Left colon (tissue), 2 donors: ENCODE results near the gene RFTN1. TPM values are rescaled to one million over a fixed set of nuclear protein-coding genes. Genes with fewer than 3 reads are reported as not detected.
A peak's percentile ranks its signal among the peaks of the same experiment; 100 is the strongest.
"Not testable (repeated sequence)": the region's sequence is repeated elsewhere in the genome, so short reads cannot be mapped to it uniquely, and the experiment has no call there.

ENCODE experiments used
- ATAC-seq: fragments of 200-7000 bp; cut with Tn5 transposase; one replicate; pipeline ENCODE4 v1.9.1; 2020; ENCODE audit warnings: mild to moderate bottlenecking, moderate library complexity
- DNase-seq, 2 donors: peaks; one replicate each; pipeline ENCODE4 v3.0.0-alpha.2; 2020
- intact Hi-C, 2 donors: fragments of 100-400 bp; cut with DNase I in 1 of 2; cut with micrococcal nuclease in 1 of 2; formaldehyde crosslinking; loops; one replicate each; pipeline versions ENCODE4 v1.11.2 to v1.14.0; 2022; cut with DNase I, micrococcal nuclease
- total RNA-seq, 2 donors: library from RNA; stranded (reverse); fragmentation: NEBNext Ultra II Directional; extraction: Animal tissue kit (Norgen Biotek cat#: 25700); gene quantifications; one replicate each; pipeline ENCODE4 v1.2.1, GENCODE V29; 2021
- donor health status: DM: no; HTN: no; CAD: no.
- donor health status: DM: yes; HTN: yes; CAD: no.

RFTN1 gene
- total RNA-seq, 2 donors from 2014 or later, result 5.3 to 10.0 TPM

GRCh38 chr3:16330351-16330750 is 183.1 kb downstream of the RFTN1 start:
- no peak for ATAC-seq
- intact Hi-C loops, result no loop called here
- DNase-seq, result no peak

GRCh38 chr3:16329826-16330129 is 183.7 kb downstream of the RFTN1 start:
- intact Hi-C loops, result no loop called here
- ATAC-seq (no peak), DNase-seq (no peak)

- ATAC-seq (no peak), DNase-seq (no peak)
- intact Hi-C loops, result no loop called here
Observed at GRCh38 chr3:16329036-16329825, 184.3 kb downstream of the RFTN1 start.

- intact Hi-C loops, result no loop called here
- ATAC-seq (no peak), DNase-seq (no peak)
Observed at GRCh38 chr3:16328124-16328523, 185.4 kb downstream of the RFTN1 start.

- no peak for ATAC-seq
- intact Hi-C loops, result no loop called here
- DNase-seq, result no peak
Observed at GRCh38 chr3:16326724-16327349, 186.7 kb downstream of the RFTN1 start.

- intact Hi-C loops, result no loop called here
- ATAC-seq, result no peak
- no peak for DNase-seq
Observed at GRCh38 chr3:16325850-16326249, 187.6 kb downstream of the RFTN1 start.

- intact Hi-C loops, result no loop called here
- DNase-seq, result no peak
- ATAC-seq, result no peak
Observed at GRCh38 chr3:16323737-16324136, 189.8 kb downstream of the RFTN1 start.

GRCh38 chr3:16322189-16322588 is 191.3 kb downstream of the RFTN1 start:
- intact Hi-C loops, result no loop called here
- DNase-seq (no peak), ATAC-seq (no peak)

GRCh38 chr3:16320711-16321110 is 192.8 kb downstream of the RFTN1 start:
- DNase-seq, result no peak
- ATAC-seq, result no peak
- intact Hi-C loops, result no loop called here

GRCh38 chr3:16319723-16320122 is 193.8 kb downstream of the RFTN1 start:
- intact Hi-C loops, result no loop called here
- no peak for ATAC-seq

GRCh38 chr3:16319307-16319706 is 194.2 kb downstream of the RFTN1 start:
- ATAC-seq (no peak), DNase-seq (peak in 1 of 2 donors; percentile 51)
- intact Hi-C loops, result no loop called here

More at GRCh38 chr3:16319723-16320122, 193.8 kb downstream of the RFTN1 start:
- no peak for DNase-seq

GRCh38 chr3:16318176-16318575 is 195.3 kb downstream of the RFTN1 start:
- no peak for ATAC-seq
- intact Hi-C loops, result no loop called here
- no peak for DNase-seq

- ATAC-seq (no peak), DNase-seq (no peak)
Observed at GRCh38 chr3:16317561-16317945, 195.9 kb downstream of the RFTN1 start.

GRCh38 chr3:16316847-16317560 is 196.5 kb downstream of the RFTN1 start:
- ATAC-seq (no peak), DNase-seq (no peak)
- intact Hi-C loops, result no loop called here

More at GRCh38 chr3:16317561-16317945, 195.9 kb downstream of the RFTN1 start:
- intact Hi-C loops, result no loop called here

- DNase-seq, result no peak
- intact Hi-C loops, result no loop called here
- no peak for ATAC-seq
Observed at GRCh38 chr3:16316396-16316795, 197.1 kb downstream of the RFTN1 start.

- DNase-seq, result no peak
- ATAC-seq, result no peak
- intact Hi-C loops, result no loop called here
Observed at GRCh38 chr3:16315623-16316022, 197.9 kb downstream of the RFTN1 start.

- intact Hi-C loops, result no loop called here
- DNase-seq (no peak), ATAC-seq (no peak)
Observed at GRCh38 chr3:16313886-16314645, 199.4 kb downstream of the RFTN1 start.

- DNase-seq (no peak), ATAC-seq (peak; percentile 15)
- intact Hi-C loops, result no loop called here
Observed at GRCh38 chr3:16311960-16312451, 201.5 kb downstream of the RFTN1 start.

- intact Hi-C loops, ATAC-seq, DNase-seq: not testable (repeated sequence)
Observed at GRCh38 chr3:16310486-16310885, 203.0 kb downstream of the RFTN1 start.
